ENCODE measurements around the gene TMEM154.
A peak's percentile ranks its signal among the peaks of the same experiment; 100 is the strongest.

Gene TMEM154

DNA sequence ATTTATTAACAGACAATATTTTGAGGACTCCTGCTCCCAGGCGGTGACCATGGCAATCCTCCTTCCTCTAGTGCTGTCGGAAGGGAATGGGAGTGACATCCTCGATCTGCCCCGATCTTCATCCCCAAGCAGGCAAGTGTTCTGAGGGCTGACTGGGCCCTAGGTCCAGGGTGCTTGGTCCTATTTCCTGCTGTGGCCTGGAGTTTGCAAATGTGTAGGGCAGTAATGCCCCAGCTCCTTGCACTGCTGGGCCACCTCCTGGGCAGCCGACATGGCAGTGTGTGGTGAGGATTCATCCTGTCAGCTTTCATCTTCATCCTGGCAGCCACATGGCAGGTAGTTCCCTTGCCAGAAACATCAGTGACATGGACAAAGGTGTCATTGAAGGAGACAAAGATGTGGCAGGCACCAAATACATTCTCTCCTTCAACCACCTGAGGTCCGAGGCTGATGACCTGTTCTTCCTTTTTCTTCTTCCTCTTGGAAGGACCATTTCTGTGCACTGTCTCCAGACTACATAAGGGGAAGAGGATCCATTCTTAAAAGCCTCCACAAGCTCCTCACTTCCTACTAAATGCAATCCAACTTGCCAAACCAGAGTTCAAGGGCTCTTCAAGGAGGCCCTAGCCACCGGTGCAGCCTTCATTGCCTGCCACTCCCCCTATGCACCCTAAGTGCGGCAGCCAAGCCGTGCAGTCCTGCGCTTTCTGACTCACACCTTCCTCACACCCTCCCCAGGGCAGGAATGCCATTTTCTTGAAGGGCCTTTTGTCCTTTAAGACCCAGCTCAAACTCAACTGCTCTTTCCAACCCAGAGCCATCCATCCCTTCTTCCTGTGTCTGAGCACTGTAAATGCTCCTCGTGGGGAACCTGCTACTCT is 65.7 kb downstream of the TMEM154 start:
- H3K4me3 ChIP-seq (ENCODE audit: low read length): no peak overlapping the region
- TF ChIP-seq ZNF274 (IDR thresholded peaks at IDR 0.05; ENCODE audit: low read depth, low read length): no peak

DNA sequence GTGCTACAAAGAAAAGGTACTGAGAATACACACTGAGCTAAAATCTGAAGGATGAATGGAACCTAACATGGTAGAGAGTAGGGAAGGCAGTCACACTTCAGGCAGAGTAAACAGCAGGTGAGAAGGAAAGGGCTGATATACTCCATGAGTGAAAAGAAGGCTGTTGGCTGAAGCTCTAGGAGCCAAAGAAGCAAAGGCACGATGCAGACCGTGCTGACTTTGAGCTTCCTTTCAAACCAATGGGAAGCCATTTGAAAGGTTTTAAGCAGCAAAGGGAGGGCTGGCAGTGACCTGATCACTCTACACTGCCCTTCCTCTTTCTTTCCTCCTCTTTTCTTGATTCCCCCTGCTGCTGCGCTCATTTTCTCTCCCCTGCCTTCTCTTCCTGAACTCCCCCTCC is 66.4 kb downstream of the TMEM154 start:
- no peak overlapping the region for H3K4me3 ChIP-seq (ENCODE audit: low read length)
- TF ChIP-seq ZNF274 (IDR thresholded peaks at IDR 0.05; ENCODE audit: low read depth, low read length): no peak

DNA sequence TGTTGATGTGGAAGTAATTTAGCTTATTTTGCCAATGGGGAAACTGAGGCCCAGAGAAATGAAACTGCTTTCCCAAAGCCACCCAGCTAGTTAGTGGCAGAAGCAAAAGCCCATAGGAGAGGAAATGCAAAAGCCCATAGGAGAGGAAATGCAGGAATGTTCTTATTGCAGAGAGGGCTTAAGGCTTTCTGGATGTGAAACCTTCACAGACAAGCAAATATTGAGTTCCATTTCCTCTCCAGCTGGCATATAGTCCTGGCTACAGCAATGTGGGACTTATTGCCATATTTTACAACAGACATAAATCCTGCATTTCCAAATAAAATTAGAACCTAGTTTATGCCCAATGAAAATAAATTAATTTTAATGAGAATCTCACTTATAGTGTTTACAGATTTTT is 69.7 kb downstream of the TMEM154 start:
- no peak for TF ChIP-seq ZNF274 (IDR thresholded peaks at IDR 0.05; ENCODE audit: low read depth, low read length)
- no peak overlapping the region for H3K4me3 ChIP-seq (ENCODE audit: low read length)

GRCh38 chr4:152609481-152609880 is 70.3 kb downstream of the TMEM154 start:
- TF ChIP-seq ZNF274 (IDR thresholded peaks at IDR 0.05; ENCODE audit: low read depth, low read length): no peak
- no peak overlapping the region for H3K4me3 ChIP-seq (ENCODE audit: low read length)

GRCh38 chr4:152607178-152607577 is 72.6 kb downstream of the TMEM154 start:
- H3K4me3 ChIP-seq (ENCODE audit: low read length): no peak overlapping the region
- no peak for TF ChIP-seq ZNF274 (IDR thresholded peaks at IDR 0.05; ENCODE audit: low read depth, low read length)

GRCh38 chr4:152606753-152607152 is 73.0 kb downstream of the TMEM154 start:
- no peak overlapping the region for H3K4me3 ChIP-seq (ENCODE audit: low read length)
- TF ChIP-seq ZNF274 (IDR thresholded peaks at IDR 0.05; ENCODE audit: low read depth, low read length): no peak

DNA sequence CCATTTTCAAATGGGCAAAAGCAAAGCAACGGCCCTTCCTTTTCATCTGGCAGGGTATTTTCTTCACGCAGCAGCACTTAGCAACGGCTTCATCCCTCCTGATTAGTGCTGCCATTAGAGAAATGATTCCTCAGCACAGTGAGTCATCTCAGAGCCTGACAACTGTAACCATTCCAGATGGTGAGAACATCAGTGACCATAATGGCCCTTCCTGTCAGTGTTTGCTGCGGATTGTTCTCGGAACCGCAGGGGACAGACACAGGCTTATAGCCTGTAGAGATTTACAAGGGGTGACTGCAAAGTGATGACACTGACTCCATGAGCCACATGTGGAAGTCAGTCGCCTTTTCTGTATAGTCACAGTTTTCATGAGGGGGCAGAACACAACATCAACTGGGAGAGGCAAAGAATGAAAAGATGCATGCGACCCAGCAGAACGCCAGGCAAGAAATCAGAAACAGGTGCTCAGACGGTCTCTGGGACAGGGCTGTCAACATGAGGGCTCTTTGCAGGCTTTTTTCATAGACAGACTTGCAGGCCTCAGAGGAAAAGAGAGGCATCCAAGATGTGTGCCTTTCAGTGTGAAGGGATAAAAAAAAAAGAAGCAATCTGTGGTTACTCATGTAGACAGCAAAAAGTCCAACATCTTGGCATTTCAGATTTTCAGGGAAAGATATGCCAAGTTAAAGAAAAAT is 74.0 kb downstream of the TMEM154 start:
- no peak overlapping the region for H3K4me3 ChIP-seq (ENCODE audit: low read length)
- TF ChIP-seq ZNF274 (IDR thresholded peaks at IDR 0.05; ENCODE audit: low read depth, low read length): no peak

DNA sequence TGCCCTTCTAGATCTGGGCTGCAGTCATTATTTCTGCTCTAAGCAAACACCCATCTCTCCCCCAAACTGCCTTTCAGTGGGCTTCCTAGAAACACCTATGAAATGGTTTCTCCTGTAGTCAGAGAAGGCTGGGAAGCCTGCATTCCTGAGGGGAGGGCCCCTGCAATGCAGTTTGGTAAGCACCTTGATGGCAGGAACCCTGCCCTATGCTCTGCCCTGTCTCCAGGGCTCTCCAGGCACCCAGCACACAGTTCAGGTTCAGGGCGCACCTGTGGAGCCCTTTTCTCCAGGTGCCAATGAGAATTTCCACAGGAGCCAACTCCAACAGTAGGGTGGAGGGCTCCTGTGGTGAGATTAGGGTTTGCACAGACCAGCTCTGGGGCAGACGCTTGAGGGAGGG is 74.8 kb downstream of the TMEM154 start:
- H3K4me3 ChIP-seq (ENCODE audit: low read length): no peak overlapping the region
- TF ChIP-seq ZNF274 (IDR thresholded peaks at IDR 0.05; ENCODE audit: low read depth, low read length): no peak

- H3K4me3 ChIP-seq (ENCODE audit: low read length): no peak overlapping the region
- TF ChIP-seq ZNF274 (IDR thresholded peaks at IDR 0.05; ENCODE audit: low read depth, low read length): no peak
Observed at GRCh38 chr4:152601156-152601555, 78.6 kb downstream of the TMEM154 start.

GRCh38 chr4:152599636-152600035 is 80.2 kb downstream of the TMEM154 start:
- H3K4me3 ChIP-seq (ENCODE audit: low read length): no peak overlapping the region
- no peak for TF ChIP-seq ZNF274 (IDR thresholded peaks at IDR 0.05; ENCODE audit: low read depth, low read length)

DNA sequence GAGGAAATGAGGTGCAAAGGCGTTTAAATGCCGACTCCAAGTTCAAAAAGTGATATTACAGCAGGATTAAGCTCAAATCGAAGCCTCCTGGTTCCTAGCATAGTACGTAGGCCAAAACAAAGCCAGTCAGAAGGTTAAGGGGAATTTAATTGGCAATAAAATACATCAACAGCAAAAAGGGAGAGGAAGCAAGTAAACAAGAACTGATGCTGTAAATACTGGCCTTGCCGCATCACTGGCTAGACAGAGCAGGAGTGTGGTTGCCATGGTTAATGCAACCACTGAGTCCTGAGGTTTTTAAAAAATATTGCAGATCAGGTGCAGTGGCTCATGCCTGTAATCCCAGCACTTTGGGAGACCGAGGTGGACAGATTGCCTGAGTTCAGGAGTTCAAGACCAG is 80.7 kb downstream of the TMEM154 start:
- no peak for TF ChIP-seq ZNF274 (IDR thresholded peaks at IDR 0.05; ENCODE audit: low read depth, low read length)
- no peak overlapping the region for H3K4me3 ChIP-seq (ENCODE audit: low read length)

GRCh38 chr4:152598454-152598853 is 81.3 kb downstream of the TMEM154 start:
- no peak for TF ChIP-seq ZNF274 (IDR thresholded peaks at IDR 0.05; ENCODE audit: low read depth, low read length)
- H3K4me3 ChIP-seq (ENCODE audit: low read length): no peak overlapping the region

GRCh38 chr4:152594978-152595925 is 84.5 kb downstream of the TMEM154 start:
- no peak for TF ChIP-seq ZNF274 (IDR thresholded peaks at IDR 0.05; ENCODE audit: low read depth, low read length)
- peak overlapping the region; percentile 24; the same call in 1 of the 2 replicates for H3K4me3 ChIP-seq (ENCODE audit: low read length)

DNA sequence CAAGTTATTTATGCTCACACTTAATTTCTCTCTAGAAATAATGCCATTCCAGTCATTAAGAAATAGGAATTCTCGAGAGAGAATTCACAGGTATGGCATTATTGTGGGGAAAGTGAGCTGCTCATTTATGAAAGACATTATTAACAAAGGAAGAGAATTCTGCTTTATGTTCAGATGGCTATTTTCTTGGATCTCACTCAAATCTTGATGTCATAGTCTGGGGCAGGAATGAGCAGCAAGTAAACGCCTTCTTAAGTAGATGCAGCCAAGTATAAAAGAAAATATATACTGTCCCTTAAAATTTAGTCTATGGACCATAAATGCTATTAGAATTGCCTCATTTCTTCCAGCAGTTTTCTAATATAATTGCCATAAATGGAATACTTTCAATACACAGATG is 85.7 kb downstream of the TMEM154 start:
- no peak overlapping the region for H3K4me3 ChIP-seq (ENCODE audit: low read length)
- no peak for TF ChIP-seq ZNF274 (IDR thresholded peaks at IDR 0.05; ENCODE audit: low read depth, low read length)

Data from GM08714 (cell line).